NCI-H2081 treated with DMSO at 0.1 percent for 48 hours (cell line): ENCODE measurements around the gene DTHD1.

Source experiments
- DNase-seq: peaks from one replicate; lab custom pipeline; 2025; lab: John Stamatoyannopoulos, UW

DTHD1 gene

DNA sequence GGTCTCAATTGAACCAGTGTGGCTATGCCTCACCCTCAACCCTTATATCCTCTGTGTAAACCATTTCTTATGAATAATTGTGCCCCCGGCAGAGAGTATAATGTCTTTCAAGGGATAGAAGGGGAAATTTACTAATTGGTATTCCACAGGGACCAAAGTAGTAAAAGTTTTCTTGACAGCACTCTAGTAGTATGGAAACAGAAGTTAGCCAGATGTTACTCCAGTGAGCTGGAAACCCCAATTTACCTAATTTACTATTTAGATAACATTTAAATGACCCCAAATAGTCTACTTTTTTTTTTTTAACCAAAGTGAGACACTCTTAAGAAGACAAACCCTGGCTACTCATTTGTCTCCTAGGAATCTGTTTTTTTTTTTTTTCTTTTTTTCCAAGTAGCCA lies 32.3 kb downstream of the DTHD1 start:
- DNase-seq: no peak

DNA sequence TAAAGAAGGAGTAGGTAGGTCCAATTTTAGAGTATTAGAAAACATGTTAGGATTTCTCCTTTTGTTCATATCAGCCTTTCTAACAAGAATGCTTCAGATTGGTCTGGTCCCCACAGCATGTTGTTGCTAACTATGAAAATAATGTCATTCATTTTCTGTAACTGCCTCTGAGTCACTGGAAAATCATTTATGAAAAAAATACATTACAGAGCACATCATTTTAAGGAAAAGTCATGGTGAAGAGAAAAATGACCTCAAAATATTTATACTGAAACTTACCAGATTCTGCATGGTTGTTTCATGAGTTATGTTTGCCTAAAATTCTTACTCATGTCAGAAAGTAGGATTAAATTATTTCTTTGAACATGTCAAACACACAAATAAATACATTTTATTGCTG lies 35.2 kb downstream of the DTHD1 start:
- no peak for DNase-seq

DNA sequence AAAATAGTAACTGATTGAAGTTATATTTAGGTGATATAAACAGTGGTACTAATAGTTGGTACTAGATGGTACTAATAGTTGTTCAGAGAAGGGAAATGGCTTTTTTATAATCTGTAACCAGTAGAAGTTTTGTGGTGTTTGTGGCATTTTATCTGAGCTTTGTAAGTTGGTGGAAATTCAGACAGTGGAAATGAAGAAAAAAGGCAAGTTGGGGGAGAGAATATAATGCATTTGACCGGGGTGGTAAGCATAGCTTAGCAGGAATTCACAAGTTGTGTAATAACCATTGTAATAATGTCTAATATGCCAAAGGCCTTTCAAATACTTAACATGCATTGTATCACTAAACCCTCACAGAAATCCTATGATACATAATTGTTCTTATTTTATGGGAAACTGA lies 36.3 kb downstream of the DTHD1 start:
- no peak for DNase-seq

DNA sequence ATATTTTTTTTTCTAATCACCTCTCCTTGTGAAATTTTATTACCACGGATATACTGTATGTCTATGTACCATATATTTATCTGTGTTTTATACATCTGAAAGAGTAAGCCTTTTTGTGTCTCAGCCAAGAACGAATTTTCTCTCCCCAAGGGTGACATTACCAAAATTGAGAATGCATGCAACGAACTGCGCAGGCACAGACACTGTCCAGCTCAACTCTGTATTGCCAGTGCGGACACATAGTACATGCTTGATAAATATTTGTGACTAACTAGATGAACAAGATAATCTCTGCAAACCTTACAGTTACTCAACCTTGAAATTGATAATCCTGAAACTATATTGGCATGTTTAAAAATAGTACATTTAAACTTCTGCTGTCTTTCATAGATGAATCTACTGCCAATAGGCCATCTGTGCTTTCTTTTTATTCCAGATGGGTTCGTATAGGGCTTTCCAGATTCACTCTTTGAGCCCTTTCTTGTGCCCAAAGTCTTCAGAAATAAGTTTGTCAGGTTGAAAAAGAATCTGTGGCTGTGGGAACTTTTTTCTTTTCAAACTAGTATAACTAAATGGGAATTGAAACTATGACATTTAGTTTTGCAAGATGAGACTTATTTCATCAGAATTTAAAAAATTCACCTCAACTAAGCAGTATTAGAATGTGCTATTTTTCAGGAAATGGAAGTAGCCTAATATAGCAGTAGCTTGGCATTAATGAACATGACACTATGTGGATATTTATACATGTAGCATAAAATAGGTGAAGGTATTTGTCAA lies 38.9 kb downstream of the DTHD1 start:
- DNase-seq: no peak

DNA sequence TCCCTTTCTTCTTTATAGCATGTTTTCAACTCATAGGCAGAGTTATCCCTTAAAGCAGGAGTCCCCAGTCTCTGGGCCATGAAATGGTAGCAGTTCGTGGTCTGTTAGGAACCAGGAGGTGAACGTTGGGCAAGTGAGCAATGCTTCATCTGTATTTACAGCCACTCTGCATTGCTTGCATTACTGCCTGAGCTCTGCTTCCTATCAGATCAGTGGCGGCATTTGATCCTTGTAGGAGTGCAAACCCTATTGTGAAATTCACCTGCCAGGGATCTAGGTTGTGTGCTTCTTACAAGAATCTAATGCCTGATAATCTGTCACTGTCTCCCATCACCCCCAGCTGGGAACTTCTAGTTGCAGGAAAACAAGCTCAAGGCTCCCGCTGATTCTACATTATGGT lies 39.8 kb downstream of the DTHD1 start:
- DNase-seq: no peak

DNA sequence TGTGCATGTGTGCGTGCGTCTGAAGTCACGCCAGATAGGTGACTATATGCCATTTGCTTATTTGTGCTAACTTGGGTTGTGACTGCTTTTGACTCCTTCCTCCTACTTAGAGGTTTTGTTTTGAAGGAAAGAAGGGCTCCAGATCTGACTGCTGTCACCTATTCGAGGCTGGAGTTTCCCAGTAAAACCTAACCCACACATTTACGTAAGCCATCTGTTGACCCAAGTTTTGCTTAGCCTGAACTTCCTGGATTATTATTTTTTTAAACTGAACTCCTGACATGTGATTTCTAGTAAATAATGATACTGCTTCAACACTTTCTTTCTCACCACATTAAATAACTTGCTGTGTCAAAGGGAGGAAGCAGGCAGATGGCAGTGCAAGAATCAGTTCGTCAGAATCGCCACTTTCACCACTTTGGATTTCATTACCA lies 41.5 kb downstream of the DTHD1 start:
- DNase-seq: no peak

DNA sequence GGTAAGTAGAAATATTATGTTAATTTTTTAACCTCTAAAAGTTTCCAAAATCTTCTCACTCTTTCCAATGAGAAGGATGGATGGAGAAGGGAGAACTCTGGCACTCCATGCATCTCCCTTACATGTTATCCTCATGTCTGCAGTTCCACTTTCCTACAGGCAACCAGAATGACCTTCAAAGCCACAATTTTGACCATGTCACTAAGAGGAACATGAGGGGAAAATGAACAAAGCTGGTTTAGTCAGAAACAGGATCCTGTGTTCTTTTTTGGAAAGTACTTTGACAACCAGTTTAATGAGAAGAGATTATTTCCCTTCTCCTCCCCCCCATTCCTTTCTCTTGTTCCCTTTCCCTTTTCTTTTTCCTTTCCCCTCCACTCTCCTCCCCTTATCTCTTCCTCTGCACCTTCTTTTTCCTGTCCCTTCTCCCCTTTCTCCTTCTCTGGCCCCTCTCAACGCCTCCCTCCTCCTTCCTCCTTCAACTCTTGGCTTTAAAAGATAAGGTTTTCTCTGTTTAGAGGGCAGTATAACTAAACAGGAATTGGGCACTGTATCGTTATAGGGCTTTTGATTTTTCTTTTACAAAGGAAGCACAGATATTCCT lies 42.5 kb downstream of the DTHD1 start:
- DNase-seq: no peak

DNA sequence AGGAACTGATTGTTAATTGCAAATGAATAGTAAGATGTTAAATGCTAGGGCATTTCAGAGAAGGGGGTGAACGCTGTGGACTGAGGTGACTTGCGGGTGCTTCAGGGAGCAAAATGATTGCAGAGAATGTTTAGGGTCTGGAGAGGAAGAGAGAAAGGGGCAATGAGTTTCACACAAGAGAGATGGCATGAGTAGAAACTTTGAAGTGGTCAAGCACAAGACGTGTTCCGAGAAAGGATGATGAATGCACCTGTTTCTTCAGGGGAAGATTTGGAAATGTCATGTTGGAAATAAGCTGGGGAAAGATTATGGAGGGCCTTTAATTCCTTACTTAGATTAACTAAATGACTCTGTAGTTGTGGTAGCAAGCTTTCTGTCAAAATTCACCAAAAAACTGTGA lies 43.4 kb downstream of the DTHD1 start:
- DNase-seq: no peak

DNA sequence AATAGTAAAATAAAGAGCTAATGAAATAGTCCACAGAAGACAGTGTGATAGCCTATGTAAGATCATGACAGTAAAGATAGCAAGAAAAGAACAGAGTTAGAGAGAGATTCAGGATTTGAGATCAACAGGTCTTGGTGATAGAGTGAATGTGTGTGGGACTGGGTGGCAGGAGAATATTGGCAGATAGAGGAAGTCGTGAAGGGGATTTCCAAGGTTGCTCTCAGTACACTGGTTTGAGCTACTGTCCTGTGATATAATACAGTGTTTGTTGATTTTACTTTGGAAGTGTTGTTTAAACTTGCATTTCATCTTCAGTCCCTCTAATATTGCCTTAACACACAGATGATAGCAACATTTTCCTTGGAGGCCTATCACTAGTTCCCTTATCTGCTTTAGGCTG lies 44.1 kb downstream of the DTHD1 start:
- DNase-seq: no peak

DNA sequence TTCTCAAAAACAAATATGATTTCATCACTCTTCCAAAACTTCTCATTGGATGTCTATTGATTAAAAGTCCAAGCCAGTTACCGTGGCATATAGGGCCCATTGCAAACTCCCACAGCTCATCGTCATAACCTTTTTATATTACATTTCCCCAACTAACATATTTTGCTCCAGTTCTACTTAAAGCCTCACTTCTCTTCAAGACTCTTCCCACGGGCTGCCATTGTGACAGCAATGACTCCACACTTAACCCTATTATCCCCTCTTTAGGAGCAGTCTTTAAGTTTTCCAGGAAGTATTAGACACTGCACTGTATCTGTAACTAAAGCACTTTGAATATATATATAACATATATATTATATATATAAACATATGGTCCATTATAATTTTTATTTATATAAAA lies 44.5 kb downstream of the DTHD1 start:
- DNase-seq: no peak

DNA sequence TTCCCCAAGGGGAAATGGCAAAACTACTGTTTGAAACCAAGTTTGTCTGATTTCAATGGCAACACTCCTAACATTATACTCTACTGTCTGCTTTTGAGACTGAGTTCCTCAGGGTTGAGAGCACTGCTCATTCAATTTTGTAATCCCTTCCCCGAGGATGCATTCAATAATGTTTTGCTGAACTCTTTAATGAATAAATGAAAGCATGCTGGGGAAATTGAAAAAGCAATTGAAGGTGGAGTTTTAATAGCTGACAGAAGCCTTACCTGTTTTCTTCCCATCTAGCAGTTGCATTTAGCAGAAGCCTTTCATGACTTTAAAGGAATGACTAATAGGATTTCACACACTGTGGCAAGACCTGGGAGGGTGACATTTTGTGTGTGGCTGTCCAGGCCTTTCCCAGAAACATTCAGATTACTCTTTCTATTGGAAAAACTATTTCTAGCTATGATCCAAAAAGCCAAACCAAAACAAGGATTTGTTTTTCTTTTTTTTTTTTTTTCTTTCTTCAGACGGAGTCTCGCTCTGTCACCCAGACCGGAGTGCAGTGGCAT lies 45.1 kb downstream of the DTHD1 start:
- DNase-seq: no peak

DNA sequence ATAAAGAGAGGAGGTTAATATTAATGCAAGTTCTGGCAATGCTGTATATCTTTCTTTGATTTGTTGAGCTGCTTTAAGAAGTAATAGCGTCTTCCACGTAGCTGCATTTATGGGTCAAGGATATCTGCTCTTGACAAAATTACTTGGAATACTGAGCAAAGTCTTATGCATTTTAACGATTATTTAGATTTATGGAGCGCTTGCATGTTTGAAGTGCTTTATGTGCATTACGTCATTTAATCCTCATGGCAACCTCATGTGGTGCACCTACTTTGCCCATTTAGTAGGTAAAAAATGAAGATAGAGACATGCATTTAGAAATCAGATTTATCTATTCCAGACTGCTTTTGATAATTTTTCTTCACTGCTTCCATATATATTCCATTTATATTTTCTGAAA lies 46.0 kb downstream of the DTHD1 start:
- no peak for DNase-seq

DNA sequence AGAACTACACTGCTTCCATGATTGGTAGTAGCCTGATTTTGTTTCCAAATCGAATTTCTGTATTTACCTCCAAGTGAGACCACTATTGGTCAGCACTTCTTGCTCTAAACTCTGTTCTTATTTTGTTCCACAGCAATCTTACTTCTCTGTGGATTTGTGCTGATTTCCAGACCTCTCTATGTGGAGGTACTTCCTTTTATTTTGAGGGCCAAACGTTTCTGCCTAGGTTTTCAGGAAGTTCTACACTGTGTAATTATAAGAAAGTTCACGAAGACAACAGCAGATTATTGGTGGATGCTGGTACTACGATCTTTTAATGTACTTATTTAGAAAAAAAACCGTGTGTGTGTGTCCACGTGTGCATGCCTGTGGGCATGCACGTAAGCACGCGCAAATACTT lies 46.7 kb downstream of the DTHD1 start:
- DNase-seq: no peak

DNA sequence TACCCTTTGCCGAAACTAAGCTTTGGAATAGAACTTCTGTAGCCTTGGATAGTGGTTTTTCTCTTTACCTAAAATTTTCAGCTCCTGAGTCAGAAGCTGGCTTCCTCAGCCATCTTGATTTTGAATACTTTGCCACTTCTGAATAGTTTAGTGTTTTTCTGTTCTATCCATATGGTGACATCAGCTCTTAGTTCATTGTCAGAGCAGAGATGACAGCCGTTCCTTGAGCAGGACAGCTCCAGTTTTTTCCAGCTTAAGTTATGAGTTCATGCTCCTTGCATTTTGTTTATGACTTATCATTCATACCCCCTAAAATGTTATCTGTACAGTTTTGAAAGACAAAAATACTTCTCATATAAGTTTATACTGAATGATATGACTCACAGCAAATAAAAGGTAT lies 47.8 kb downstream of the DTHD1 start:
- DNase-seq: no peak

DNA sequence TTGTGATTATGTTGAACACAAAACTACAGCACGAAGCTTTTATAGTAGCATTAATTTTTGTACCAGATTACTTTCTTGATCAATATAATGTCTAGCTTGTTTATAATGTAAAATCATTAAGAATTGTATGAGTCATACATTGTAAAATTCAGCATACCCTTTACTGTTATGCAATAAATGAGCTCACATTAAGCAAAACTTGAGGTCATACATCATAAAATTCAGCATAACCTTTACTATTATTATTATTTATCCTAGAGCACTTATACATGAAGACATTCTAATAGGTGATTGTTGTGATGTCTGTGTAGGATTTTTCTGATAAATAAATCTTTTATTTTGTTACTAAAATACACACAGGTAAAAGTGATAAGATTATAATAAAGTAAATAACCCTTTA lies 49.4 kb downstream of the DTHD1 start:
- no peak for DNase-seq

DNA sequence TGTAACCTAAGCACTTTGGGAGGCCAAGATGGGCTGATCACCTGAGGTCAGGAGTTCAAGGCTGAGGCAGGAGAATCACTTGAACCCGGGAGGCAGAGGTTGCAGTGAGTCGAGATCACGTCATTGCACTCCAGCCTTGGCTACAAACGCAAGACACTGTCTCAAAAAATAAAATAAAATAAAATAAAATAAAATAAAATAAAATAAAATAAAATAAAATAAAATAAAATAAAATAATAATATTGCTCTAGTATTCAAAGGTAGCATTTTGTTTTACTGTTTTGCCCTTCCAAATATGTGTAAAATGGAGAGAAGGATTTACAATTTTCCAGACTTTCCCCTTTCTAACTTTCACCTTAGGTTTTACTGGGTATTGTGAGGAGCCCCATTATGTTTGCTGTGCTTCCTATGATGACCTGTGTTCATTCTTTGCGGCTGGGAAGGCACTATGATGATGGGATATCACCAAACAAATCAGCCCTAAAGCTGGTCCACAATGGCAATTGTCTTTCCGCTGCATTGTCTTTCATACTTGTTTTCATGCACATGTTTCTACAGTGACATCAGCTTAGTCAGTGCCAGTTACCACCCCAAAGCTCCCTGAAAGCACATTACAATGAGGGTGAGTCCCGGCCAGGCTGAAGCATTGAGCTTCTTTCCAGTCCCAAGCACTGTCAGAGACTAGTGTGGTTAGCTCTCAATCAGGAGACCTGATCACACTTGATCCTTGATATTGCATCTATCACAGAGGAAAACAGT lies 50.8 kb downstream of the DTHD1 start:
- DNase-seq: no peak

DNA sequence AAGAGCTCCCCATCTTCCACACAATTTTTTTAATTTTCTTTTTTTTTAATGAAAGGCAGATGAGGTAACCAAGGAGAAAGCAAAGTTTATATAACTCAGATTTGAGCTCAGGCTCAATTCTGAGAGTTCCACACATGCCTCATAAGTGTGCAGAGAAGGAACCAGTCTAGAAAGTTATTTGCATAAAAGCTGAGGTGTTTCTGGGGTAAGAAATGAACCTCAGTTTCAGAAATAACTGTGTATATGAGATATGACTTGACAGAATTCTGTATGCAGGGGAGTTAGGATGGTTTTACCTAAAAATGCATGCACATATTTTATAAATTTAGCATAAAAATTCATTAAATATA lies 51.3 kb downstream of the DTHD1 start:
- DNase-seq: no peak

DNA sequence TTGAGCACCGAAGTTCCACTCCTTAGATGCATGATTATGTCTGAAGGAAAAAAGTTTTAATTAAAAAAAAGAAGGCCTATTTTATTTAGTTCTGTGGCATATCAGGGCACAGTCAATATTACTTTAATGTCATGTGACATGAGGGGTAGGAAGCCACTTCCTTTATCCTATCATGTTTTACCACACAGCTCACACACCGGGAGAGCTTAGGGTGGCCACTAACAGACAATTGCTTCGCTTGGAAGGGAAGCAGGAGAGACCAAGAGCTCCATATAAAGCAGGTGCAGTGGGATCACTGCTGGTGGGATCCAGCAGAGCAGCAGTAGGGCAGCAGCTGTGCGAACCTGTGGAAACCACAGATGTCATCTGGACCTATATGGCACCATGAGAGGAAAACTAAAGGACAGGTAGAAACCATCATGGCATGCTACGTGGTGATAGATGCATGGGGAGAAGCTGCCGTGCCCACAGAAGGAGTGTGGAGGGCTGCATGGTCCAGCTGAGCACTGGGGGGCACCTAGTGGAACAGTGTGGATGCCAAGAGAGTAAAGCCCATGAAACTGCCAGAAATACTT lies 52.0 kb downstream of the DTHD1 start:
- no peak for DNase-seq

DNA sequence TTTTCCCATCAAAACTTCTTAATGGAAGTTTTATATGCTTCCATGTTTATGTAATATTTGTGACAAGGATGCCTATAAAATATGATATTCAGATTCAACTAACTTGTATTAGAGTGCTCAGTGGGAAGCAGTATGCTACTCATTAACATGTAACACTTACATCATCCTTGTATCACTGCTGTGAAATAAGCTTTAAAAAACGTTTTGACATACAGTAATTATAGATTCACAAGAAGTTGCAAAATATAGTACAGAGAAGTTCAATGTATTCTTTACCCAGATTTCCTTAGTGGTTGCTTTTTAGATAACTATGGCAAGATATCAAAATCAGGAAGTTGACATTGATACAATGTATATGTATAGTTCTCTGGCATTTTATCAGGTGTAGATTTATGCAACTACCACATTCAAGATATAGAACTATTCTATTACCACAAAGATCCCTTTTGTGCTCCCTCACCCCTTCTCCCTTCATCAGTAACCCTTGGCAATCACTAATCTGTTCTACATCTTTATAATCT lies 56.3 kb downstream of the DTHD1 start:
- no peak for DNase-seq

DNA sequence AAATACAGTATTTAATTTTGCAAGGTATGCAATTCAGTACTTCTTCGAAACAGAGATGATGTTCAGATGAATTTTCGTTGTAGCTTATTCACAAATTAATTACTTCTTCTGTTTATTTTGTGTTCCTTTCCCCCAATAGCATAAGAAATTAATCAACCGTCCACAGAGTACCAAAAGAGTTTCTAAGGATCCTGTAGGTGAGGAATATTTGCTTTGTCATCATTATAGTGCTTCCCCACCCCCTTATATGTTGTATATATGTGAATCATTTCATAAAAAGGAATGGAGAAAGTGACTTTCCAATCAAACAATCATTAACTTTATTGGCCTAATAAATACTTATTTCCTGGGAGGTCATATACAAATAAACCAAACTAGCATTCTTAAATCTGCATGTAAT lies 57.6 kb downstream of the DTHD1 start:
- no peak for DNase-seq

DNA sequence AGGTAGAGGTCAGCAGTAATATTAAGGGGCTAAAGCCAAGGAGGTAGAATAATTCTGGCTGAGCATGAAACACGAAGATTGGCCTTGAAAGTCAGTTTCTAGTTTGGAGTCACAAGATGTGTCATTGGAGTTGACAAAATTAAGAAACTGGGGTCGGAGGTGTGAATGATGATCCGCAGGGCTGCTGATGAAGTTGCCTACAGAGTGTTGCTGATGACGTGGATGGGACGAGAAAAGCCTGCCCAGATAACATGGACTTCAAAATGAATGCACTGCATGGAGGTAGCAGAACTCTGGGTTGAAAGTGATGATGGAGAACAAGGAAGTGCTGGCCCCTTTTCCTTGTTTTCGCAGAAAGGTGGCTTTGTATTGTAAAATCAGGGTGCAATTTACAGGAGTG lies 60.5 kb downstream of the DTHD1 start:
- DNase-seq: no peak

DNA sequence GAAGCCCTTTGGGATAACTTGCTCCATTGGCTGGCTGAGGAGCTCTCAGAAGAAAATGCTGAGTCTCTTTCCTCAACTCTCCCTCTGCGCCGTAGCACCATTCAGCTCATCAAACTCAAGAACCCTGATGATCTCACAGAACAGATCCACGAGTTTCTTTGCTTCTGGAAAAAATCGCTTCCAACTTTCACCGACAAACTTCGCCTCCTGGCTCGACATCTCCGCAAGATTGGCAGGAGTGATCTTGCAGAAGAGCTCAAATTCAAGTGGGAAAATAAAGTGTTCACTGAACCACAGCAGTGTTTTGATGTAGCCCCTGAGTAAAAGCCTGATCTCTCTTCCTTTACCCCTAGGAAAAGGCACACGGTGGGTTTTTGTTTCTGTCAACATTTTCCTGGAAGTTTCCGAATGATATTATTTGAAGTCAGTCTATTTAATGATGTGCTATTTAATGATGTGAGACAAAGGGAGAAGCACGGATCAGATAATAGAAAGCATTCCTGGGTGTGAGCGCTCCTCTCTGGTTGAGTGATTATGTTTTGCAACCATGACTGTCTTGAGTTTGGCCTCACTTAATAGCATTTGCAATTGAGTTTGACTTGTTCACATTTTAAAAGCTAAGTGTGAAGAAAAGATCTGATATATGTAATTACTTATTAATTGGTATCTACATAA lies 62.2 kb downstream of the DTHD1 start:
- DNase-seq: no peak
